Urinary bladder (tissue), 4 donors: Measurements from ENCODE around the gene POLR3A. TPM values are rescaled to one million over a fixed set of nuclear protein-coding genes. Genes with fewer than 3 reads are reported as not detected.

Experiments used
- DNase-seq: peaks from one replicate; pipeline ENCODE4 v3.0.0-alpha.2; 2015; ENCODE audit errors: extremely low spot score
- H3K27ac ChIP-seq: one replicate; pipeline ENCODE4 v1.5.1; 2013; ENCODE audit warnings: low read depth, mild to moderate bottlenecking, moderate library complexity
- H3K36me3 ChIP-seq: one replicate; pipeline ENCODE4 v1.6.1; 2013; ENCODE audit warnings: mild to moderate bottlenecking, moderate library complexity; ENCODE audit not compliant: insufficient read depth
- H3K4me1 ChIP-seq: one replicate; pipeline ENCODE4 v1.6.1; 2013; ENCODE audit warnings: mild to moderate bottlenecking, moderate library complexity; ENCODE audit not compliant: insufficient read depth
- H3K4me3 ChIP-seq: one replicate; pipeline ENCODE4 v1.5.1; 2013; ENCODE audit warnings: low read depth, low read length
- WGBS: extraction: QIAGEN DNeasy Blood & Tissue Kit; methylation state at CpG from one replicate; pipeline ENCODE4 v1.1.7; 2013; 5-methylcytosine and 5-hydroxymethylcytosine counted together
- polyA plus RNA-seq: library from polyadenylated mRNA; stranded (reverse); fragments of 200-250 nt; gene quantifications from one replicate; pipeline ENCODE4 v1.2.3, GENCODE V29; 2013
- total RNA-seq: library from RNA; depleted of rRNA; stranded (reverse); fragments of >200 nt; gene quantifications from one replicate; pipeline ENCODE4 v1.2.3, GENCODE V29; 2014
- donor health status: healthy with polysubstance abuse.
- donor health status: healthy.

Gene POLR3A
- total and polyA plus RNA-seq, 2 donors: 5.8 to 14.5 TPM

DNA sequence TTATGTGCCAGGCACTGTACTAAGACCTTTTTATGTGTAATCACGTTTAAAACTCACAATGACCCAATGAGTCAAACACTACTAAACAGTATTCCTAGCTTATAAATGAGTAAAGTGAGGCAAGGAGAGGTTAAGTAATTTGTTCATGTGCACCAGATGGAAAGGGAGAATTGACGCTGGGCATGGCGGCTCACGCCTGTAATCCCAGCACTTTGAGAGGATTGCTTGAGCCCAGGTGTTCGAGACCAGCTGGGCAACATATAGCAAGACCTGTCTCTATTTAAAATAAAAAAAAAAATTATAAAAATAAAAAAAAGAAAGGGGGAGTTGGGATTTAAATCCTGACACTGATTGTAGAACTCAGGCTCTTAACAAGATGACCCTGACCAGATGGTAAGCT, 56.0 kb downstream of the POLR3A start:
- Histone ChIP-seq H3K27ac (no peak overlapping the region), H3K36me3 (no peaks in the 10 kb centered on the region), H3K4me1 (no peaks in the 10 kb centered on the region), H3K4me3 (no peak overlapping the region)
- no peak for DNase-seq
- 86% methylated on average over 5 of the region's 5 CpGs for WGBS

DNA sequence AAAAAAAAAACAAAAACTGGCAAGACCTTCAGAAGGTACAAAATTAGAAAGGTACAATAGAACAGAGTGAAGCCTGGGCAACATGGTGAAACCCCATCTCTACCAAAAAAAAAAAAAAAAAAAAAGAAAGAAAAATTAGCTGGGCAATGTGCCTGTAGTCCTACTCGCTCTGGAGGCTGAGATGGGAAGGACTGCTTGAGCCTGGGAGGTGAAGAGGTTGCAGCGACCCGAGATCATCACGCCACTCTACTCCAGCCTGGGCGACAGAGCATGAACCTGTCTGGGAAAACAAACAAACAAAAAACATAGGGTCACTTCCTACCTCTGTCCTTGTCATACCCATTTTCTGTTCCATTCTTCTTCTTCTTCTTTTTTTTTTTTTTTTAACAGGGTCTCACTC, 57.2 kb downstream of the POLR3A start:
- WGBS: 78% methylated on average over 5 of the region's 5 CpGs

DNA sequence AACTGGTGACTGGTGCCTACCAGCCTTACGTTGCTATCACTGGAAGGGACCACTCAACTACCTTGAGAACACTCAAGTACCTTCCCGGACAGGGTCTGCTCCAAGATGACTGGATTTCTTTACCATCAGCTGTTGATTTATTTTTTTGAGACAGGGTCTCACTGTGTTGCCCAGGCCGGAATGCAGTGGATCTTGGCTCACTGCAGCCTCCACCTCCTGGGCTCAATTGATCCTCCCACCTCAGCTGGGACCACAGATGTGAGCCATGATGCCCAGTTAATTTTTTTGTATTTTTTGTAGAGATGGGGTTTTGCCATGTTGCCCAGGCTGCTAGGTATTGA, 57.5 kb downstream of the POLR3A start:
- 88% methylated on average over 3 of the region's 3 CpGs for WGBS
- Histone ChIP-seq H3K36me3 (no peaks in the 10 kb centered on the region), H3K27ac (peak overlapping the region; percentile 49), H3K4me1 (no peaks in the 10 kb centered on the region), H3K4me3 (no peak overlapping the region)
- DNase-seq: no peak

More for the DNA sequence above, 57.2 kb downstream of the POLR3A start:
- Histone ChIP-seq H3K36me3 (no peaks in the 10 kb centered on the region), H3K27ac (no peak overlapping the region), H3K4me3 (no peak overlapping the region), H3K4me1 (no peaks in the 10 kb centered on the region)
- DNase-seq: no peak

- no peak overlapping the region for H3K4me3 ChIP-seq
- H3K4me1 ChIP-seq: no peaks in the 10 kb centered on the region
- peak; percentile 71 for DNase-seq
- H3K27ac ChIP-seq: peak overlapping the region; percentile 49
- WGBS: 17% methylated on average over 7 of the region's 7 CpGs
- H3K36me3 ChIP-seq: no peaks in the 10 kb centered on the region
These were observed 58.2 kb downstream of the POLR3A start for GRCh38 chr10:77970869-77971803.

- no peak for DNase-seq
- H3K4me3 ChIP-seq: no peak overlapping the region
- H3K27ac ChIP-seq: no peak overlapping the region
- H3K36me3 ChIP-seq: no peaks in the 10 kb centered on the region
- 18% methylated on average over 4 of the region's 4 CpGs for WGBS
- H3K4me1 ChIP-seq: no peaks in the 10 kb centered on the region
These were observed 60.2 kb downstream of the POLR3A start for GRCh38 chr10:77969114-77969513.

DNA sequence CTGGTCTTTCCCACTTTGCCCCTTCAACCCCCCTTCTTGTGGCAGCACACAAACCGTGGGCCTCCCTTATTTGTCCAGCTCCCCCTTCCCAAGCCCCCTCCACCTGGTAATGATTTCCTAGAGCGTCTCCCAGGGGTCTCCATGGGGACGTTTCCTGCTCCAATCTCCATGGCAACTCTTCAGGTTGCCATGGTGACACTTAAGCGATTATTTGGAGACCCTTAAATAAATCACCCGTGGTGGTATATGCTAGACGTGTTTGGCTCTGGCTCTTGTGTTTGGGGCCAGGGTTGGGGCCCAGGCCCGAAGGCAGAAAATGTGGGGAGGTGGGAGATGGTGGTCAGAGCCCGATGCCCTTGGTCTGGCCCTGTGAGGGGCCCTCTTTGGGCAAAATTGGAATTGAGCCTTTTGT, 61.7 kb downstream of the POLR3A start:
- Histone ChIP-seq H3K27ac (no peak overlapping the region), H3K4me3 (no peak overlapping the region), H3K4me1 (no peaks in the 10 kb centered on the region), H3K36me3 (no peaks in the 10 kb centered on the region)
- WGBS: 47% methylated on average over 8 of the region's 8 CpGs
- no peak for DNase-seq

GRCh38 chr10:77965294-77965693, 64.0 kb downstream of the POLR3A start:
- Histone ChIP-seq H3K27ac (no peak overlapping the region), H3K4me1 (no peaks in the 10 kb centered on the region), H3K36me3 (no peaks in the 10 kb centered on the region), H3K4me3 (no peak overlapping the region)
- no peak for DNase-seq
- 92% methylated on average over 5 of the region's 5 CpGs for WGBS

GRCh38 chr10:77964811-77965210, 64.5 kb downstream of the POLR3A start:
- DNase-seq: no peak
- Histone ChIP-seq H3K36me3 (no peaks in the 10 kb centered on the region), H3K4me3 (no peak overlapping the region), H3K4me1 (no peaks in the 10 kb centered on the region), H3K27ac (no peak overlapping the region)
- 89% methylated on average over 1 of the region's 1 CpG for WGBS

DNA sequence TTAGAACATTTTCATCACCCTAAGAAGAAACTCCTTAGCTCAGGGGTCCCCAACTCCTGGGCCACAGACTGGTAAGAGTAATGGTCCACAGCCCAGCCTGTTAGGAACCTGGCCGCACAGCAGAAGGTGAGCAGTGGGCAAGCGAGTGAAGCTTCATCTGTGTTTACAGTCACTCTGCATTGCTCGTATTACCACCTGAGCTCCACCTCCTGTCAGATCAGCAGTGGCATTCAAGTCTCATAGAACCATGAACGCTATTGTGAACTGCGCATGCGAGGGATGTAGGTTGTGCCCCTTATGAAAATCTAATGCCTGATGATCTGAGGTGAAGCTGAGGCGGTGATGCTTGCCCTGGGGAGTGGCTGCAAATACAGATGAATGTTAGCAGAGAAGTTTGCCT, 65.4 kb downstream of the POLR3A start:
- WGBS: 98% methylated on average over 7 of the region's 7 CpGs
- Histone ChIP-seq H3K36me3 (no peaks in the 10 kb centered on the region), H3K27ac (no peak overlapping the region), H3K4me1 (no peaks in the 10 kb centered on the region), H3K4me3 (no peak overlapping the region)
- no peak for DNase-seq

GRCh38 chr10:77962350-77963146, 66.8 kb downstream of the POLR3A start:
- no peak overlapping the region for H3K27ac ChIP-seq
- no peak for DNase-seq
- H3K4me1 ChIP-seq: no peaks in the 10 kb centered on the region
- WGBS: 89% methylated on average over 7 of the region's 7 CpGs
- no peaks in the 10 kb centered on the region for H3K36me3 ChIP-seq
- H3K4me3 ChIP-seq: no peak overlapping the region

- no peak overlapping the region for H3K27ac ChIP-seq
- H3K36me3 ChIP-seq: no peaks in the 10 kb centered on the region
- DNase-seq: no peak
- no peaks in the 10 kb centered on the region for H3K4me1 ChIP-seq
- no peak overlapping the region for H3K4me3 ChIP-seq
- WGBS: 97% methylated on average over 6 of the region's 6 CpGs
These were observed 67.6 kb downstream of the POLR3A start for GRCh38 chr10:77961668-77962067.

- Histone ChIP-seq H3K4me1 (no peaks in the 10 kb centered on the region), H3K27ac (no peak overlapping the region), H3K36me3 (no peaks in the 10 kb centered on the region), H3K4me3 (no peak overlapping the region)
- DNase-seq: no peak
- WGBS: 96% methylated on average over 6 of the region's 6 CpGs
These were observed 68.4 kb downstream of the POLR3A start for GRCh38 chr10:77960829-77961329.

DNA sequence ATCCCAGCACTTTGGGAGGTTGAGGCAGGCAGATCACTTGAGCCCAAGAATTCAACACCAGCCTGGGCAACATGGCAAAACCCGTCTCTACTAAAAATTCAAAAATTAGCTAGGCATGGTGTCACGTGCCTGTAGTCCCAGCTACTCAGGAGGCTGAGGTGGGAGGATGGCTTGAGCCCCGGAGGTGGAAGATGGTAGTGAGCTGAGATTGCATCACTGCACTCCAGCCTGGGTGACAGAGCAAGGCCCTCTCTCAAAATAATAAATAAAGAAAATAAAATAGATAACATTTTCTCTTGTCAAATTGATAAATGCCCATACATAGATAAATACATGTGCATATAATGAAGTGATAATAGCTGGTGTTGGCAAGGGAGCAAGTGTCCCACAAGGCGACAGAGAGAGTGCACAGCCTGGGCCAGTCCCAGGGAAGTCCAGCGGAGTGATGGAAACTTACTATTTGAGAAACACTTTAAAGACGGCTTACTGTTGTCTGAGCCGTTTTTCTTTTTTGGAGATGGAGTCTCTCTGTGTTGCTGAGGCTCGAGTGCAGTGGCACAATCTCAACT, 69.3 kb downstream of the POLR3A start:
- no peak for DNase-seq
- no peaks in the 10 kb centered on the region for H3K4me1 ChIP-seq
- H3K4me3 ChIP-seq: no peak overlapping the region
- H3K27ac ChIP-seq: no peak overlapping the region
- no peaks in the 10 kb centered on the region for H3K36me3 ChIP-seq
- WGBS: 90% methylated on average over 8 of the region's 8 CpGs
